Cardiac muscle cell (in vitro differentiated cells and primary cell): ENCODE results near the gene CD248. TPM values are rescaled to one million over a fixed set of nuclear protein-coding genes. Genes with fewer than 3 reads are reported as not detected.

ENCODE experiments used
- DNase-seq, 2 donors: peaks; one replicate each; pipeline versions ENCODE4 v3.0.0 to v3.0.0-alpha.2; 2010 to 2017; ENCODE audit warnings: low read depth in 1 of 2, low spot score in 1 of 2
- H3K27ac ChIP-seq: fragments of 200-600 bp; sonication (generic); 2 replicates; pipeline ENCODE4 v1.5.1; 2016
- H3K27me3 ChIP-seq: fragments of 200-600 bp; sonication (generic); 2 replicates; pipeline ENCODE4 v1.6.0; 2016; ENCODE audit warnings: control low read depth
- H3K36me3 ChIP-seq: fragments of 200-600 bp; sonication (generic); 2 replicates; pipeline ENCODE4 v1.5.1; 2016; ENCODE audit warnings: control low read depth
- H3K4me1 ChIP-seq: fragments of 200-600 bp; sonication (generic); 2 replicates; pipeline ENCODE4 v1.8.1; 2017; ENCODE audit warnings: low read depth, mild to moderate bottlenecking, mixed run types
- H3K4me3 ChIP-seq: fragments of 200-600 bp; sonication (generic); 2 replicates; pipeline ENCODE4 v1.5.1; 2016; ENCODE audit warnings: mild to moderate bottlenecking
- H3K9me3 ChIP-seq: fragments of 200-600 bp; sonication (generic); 2 replicates; pipeline ENCODE4 v1.5.1; 2017; ENCODE audit warnings: low read depth, mild to moderate bottlenecking, control low read depth
- polyA plus RNA-seq: library from polyadenylated mRNA; unstranded; fragments of >200 nt; fragmentation: Nextera tagmentation; extraction: Ambion mirVana; gene quantifications from 2 replicates; pipeline ENCODE4 v1.2.1, GENCODE V29; 2016
- total RNA-seq: library from RNA; depleted of rRNA; stranded (reverse); fragments of >200 nt; gene quantifications from 2 replicates; pipeline ENCODE4 v1.2.3, GENCODE V29; 2016
- TF ChIP-seq, protein P1 (sequence below): IDR thresholded peaks from 2 replicates; pipeline ENCODE4 v1.5.1; 2012; ENCODE audit warnings: low read depth, mild to moderate bottlenecking, low read length

The CD248 gene
- total and polyA plus RNA-seq, 2 experiments from 2014 or later: 11.4 to 20.2 TPM

DNA sequence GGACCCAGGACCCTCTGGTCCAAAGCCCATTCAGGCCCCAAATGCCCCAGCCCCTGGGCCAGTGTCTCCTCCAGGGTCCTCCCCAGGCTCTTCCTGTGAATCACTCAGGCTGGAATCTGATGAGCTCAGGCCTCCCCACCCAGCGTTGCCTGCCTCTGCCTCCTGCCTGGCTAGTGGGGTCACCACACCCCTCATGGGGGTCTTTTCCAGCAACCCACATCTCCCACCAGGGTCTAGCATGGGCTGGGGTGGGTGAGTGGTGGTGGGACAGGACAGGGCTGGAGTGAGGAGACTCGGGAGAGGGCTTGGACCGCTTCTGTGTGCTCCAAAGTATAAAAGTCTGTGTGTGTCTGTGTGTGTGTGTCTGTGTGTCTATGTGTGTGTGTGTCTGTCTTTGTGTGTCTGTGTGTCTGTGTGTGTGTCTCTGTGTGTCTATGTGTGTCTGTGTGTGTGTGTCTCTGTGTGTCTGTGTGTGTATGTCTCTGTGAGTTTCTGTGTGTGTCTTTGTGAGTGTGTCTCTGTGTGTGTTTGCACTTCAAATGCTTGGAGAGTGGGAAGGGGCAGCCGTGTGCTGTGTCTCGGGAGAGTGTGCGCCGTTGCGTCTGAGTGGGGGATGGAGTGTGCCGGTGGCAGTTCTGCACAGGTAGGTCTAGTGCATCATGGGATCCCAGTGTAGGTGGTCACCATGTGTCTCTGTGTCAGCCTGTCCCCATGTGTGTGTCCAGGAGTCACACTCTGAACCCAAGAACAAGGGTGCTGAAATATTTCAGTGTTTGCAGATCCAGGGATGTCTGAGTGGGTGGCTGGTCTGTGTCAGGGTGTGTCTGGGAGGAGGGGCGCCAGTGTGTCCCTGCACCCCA is 10.6 kb upstream of the CD248 start:
- Histone ChIP-seq H3K27me3 (no peaks in the 10 kb centered on the region), H3K4me1 (peaks cover 20% of the 10 kb centered on the region), H3K4me3 (no peak overlapping the region), H3K36me3 (no peaks in the 10 kb centered on the region), H3K27ac (no peak overlapping the region), H3K9me3 (no peaks in the 10 kb centered on the region)
- TF ChIP-seq, protein P1, sequence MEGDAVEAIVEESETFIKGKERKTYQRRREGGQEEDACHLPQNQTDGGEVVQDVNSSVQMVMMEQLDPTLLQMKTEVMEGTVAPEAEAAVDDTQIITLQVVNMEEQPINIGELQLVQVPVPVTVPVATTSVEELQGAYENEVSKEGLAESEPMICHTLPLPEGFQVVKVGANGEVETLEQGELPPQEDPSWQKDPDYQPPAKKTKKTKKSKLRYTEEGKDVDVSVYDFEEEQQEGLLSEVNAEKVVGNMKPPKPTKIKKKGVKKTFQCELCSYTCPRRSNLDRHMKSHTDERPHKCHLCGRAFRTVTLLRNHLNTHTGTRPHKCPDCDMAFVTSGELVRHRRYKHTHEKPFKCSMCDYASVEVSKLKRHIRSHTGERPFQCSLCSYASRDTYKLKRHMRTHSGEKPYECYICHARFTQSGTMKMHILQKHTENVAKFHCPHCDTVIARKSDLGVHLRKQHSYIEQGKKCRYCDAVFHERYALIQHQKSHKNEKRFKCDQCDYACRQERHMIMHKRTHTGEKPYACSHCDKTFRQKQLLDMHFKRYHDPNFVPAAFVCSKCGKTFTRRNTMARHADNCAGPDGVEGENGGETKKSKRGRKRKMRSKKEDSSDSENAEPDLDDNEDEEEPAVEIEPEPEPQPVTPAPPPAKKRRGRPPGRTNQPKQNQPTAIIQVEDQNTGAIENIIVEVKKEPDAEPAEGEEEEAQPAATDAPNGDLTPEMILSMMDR: no peak
- peak in 1 of 2 donors; percentile 47 for DNase-seq

GRCh38 chr11:66326261-66327111 is 9.6 kb upstream of the CD248 start:
- peak in 1 of 2 donors; percentile 52 for DNase-seq
- H3K27me3 ChIP-seq: no peaks in the 10 kb centered on the region
- peaks cover 14% of the 10 kb centered on the region for H3K4me1 ChIP-seq
- TF ChIP-seq, protein P1: no peak
- H3K27ac ChIP-seq: no peak overlapping the region
- no peaks in the 10 kb centered on the region for H3K9me3 ChIP-seq
- no peaks in the 10 kb centered on the region for H3K36me3 ChIP-seq
- no peak overlapping the region for H3K4me3 ChIP-seq

DNA sequence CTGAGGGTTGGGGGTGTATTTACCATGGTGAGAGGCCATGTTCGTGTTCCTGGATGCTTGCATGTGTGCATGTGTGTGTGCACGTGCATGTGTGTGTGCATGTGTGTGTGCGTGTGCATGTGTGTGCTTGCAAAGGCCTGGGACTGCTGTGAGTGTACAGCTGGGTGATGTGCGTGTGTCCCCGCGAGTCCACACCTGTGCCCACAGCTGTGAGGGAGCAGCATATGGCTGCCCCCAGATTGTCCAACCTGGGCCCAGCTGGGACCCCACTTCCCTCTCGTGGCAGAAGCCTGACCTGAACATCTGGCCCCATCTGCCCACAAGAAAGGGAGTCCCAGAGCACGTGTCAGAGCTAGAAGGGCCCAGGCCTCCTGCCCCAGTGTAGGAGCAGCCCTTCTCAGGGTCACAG is 8.4 kb upstream of the CD248 start:
- peaks cover 14% of the 10 kb centered on the region for H3K4me1 ChIP-seq
- no peak overlapping the region for H3K27ac ChIP-seq
- TF ChIP-seq, protein P1: no peak

GRCh38 chr11:66324664-66325063 is 7.8 kb upstream of the CD248 start:
- H3K4me1 ChIP-seq: peaks cover 14% of the 10 kb centered on the region
- TF ChIP-seq, protein P1: no peak
- no peaks in the 10 kb centered on the region for H3K36me3 ChIP-seq
- peak in 1 of 2 donors; percentile 60 for DNase-seq
- H3K27ac ChIP-seq: no peak overlapping the region
- no peaks in the 10 kb centered on the region for H3K27me3 ChIP-seq
- no peak overlapping the region for H3K4me3 ChIP-seq
- H3K9me3 ChIP-seq: no peaks in the 10 kb centered on the region

More for the DNA sequence above, 8.4 kb upstream of the CD248 start:
- H3K9me3 ChIP-seq: no peaks in the 10 kb centered on the region
- H3K4me3 ChIP-seq: no peak overlapping the region
- DNase-seq: no peak
- H3K36me3 ChIP-seq: no peaks in the 10 kb centered on the region
- no peaks in the 10 kb centered on the region for H3K27me3 ChIP-seq

DNA sequence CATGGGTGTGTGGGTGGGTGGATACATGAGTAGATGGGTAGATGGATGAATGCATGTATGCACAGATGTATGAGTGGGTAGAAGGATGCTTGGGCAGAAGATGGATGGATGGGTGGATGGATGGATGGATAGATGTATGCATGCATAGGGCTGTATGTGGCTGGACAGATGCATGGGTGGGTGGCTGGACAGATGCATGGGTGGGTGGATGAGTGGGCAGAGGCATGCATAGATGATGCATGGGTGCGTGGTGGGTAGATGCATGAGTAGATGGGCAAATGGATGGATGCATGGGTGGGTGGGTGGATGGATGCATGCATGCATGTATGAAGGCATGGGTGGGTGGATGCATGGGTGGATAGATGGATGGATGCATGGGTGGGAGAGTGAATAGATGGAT is 6.8 kb upstream of the CD248 start:
- Histone ChIP-seq H3K4me1 (peaks cover 13% of the 10 kb centered on the region), H3K9me3 (no peaks in the 10 kb centered on the region), H3K4me3 (no peak overlapping the region), H3K36me3 (no peaks in the 10 kb centered on the region), H3K27ac (no peak overlapping the region), H3K27me3 (no peaks in the 10 kb centered on the region)
- no peak for DNase-seq
- TF ChIP-seq, protein P1: no peak
